K562 (cell line): Measurements from ENCODE around the gene GABARAP. TPM values are rescaled to one million over a fixed set of nuclear protein-coding genes. Genes with fewer than 3 reads are reported as not detected.
A peak's percentile ranks its signal among the peaks of the same experiment; 100 is the strongest.

Experiments used
- E2F8 ChIP-seq: fragments of 450-650 bp; IDR thresholded peaks from 2 replicates; pipeline ENCODE4 v1.7.1; 2018; ENCODE audit warnings: mild to moderate bottlenecking, low read depth; ENCODE audit not compliant: partially characterized antibody
- ELF4 ChIP-seq: fragments of 450-650 bp; formaldehyde crosslinking; IDR thresholded peaks from 2 replicates; pipeline ENCODE4 v1.4.0; 2022; ENCODE audit warnings: missing genetic modification characterization
- ILF3 ChIP-seq: fragments of 450-650 bp; IDR thresholded peaks from 2 replicates; pipeline ENCODE4 v1.6.1; 2018; ENCODE audit warnings: antibody characterized with exemption, mild to moderate bottlenecking, moderate library complexity, borderline replicate concordance
- IRF9 ChIP-seq: fragments of 450-650 bp; IDR thresholded peaks from 2 replicates; pipeline ENCODE4 v1.6.1; 2016; ENCODE audit warnings: missing biosample characterization, missing genetic modification characterization
- PCBP1 ChIP-seq: fragments of 200-400 bp; formaldehyde crosslinking; IDR thresholded peaks from 2 replicates; pipeline ENCODE4 v1.6.1; 2018; ENCODE audit warnings: mild to moderate bottlenecking, low read depth, low read length; ENCODE audit not compliant: poor library complexity, severe bottlenecking
- ZNF318 ChIP-seq, 2 experiments: fragments of 450-650 bp; IDR thresholded peaks; 2 replicates each; pipeline ENCODE4 v1.6.1; 2016; ENCODE audit warnings: mild to moderate bottlenecking in 2 of 2, borderline replicate concordance in 1 of 2, low read depth in 1 of 2, moderate library complexity in 1 of 2
- ZNF764 ChIP-seq: fragments of 250-450 bp; sonication (Bioruptor Pico); IDR thresholded peaks from 2 replicates; pipeline ENCODE4 v1.4.0; 2020; ENCODE audit warnings: low read depth, mild to moderate bottlenecking, moderate library complexity
- polyA plus RNA-seq, 8 experiments: library from polyadenylated mRNA; depleted of rRNA in 4 of 8; stranded (reverse) in 5 of 8; unstranded in 3 of 8; fragments of >200 nt; fragmentation: Nextera tagmentation in 2 of 8; fragmentation: Illumina TruSeq in 1 of 8; extraction: Ambion mirVana in 2 of 8; extraction: Trizol in 1 of 8; gene quantifications; 2 replicates each; pipeline versions ENCODE4 v1.2.1 to v1.2.3, GENCODE V29; 2011 to 2014; ENCODE audit warnings: inconsistent platforms in 1 of 8, missing spikeins in 1 of 8
- total RNA-seq, 7 experiments: library from RNA; depleted of rRNA in 6 of 7; stranded (reverse); fragments of >200 nt in 6 of 7; fragmentation: Illumina TruSeq in 2 of 7; extraction: Trizol in 2 of 7; gene quantifications; 2 replicates each; pipeline versions ENCODE4 v1.2.1 to v1.2.3, GENCODE V29; 2011 to 2021; ENCODE audit warnings: low replicate concordance in 1 of 7
- TF ChIP-seq, protein P1 (sequence below): fragments of 250-450 bp; sonication (Bioruptor Pico); IDR thresholded peaks from 2 replicates; pipeline ENCODE4 v1.4.0; 2020; ENCODE audit warnings: mild to moderate bottlenecking
- TF ChIP-seq, protein P2 (sequence below): fragments of 450-650 bp; formaldehyde crosslinking; IDR thresholded peaks from 2 replicates; pipeline ENCODE4 v1.4.0; 2020; ENCODE audit warnings: mild to moderate bottlenecking, mixed read lengths

GABARAP gene
- total and polyA plus RNA-seq, 9 of the 15 experiments (the other 6 are each of a cell fraction or from before 2014, with no cell fraction given): 47.5 to 373 (median 152) TPM

DNA sequence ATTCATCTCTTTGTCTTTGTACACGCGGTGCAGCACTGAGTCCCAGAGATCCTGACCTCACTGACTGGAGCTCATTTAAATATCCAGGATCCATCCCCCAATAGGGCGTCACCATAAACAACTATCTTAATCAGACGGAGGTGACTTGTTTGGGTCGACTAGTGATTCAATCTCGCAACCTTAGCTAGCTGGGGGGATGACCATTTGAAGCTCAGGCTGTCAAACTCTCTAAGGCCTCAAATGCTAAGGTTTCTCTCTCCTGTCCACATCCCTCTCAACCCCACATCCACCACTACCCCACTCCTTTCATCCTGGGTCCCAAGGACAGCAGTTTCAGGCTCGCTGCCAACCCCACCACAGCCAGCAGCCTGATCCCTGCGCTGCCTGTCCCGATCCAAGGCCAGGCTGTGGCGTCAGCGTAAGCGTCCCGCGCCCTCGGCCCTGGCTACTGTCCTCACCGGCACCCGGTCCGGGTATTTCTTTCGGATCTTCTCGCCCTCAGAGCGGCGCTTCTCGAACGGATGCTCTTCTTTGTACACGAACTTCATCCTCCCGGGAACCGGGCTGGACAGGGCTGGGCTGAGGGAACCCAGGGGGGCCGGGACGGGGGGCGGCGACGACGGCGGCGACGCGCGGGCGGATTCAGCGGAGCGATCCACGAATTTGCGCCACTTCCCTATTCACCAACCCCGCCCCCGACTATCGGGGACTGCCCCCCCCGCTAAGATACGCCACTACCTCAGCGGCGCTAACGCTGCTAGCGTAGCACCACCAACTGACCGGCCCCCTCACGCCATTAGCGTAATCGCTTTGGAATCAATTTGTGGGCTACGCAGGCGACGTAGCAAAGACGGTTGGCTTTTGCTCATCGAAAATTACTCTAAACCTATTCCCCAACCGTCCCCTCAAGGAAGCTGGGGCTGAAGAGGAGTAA, at the start of gene GABARAP (continued):
- no peak for TF ChIP-seq ILF3
- TF ChIP-seq ZNF764 (CRISPR knock-in tag): no peak
- TF ChIP-seq IRF9 (tag): no peak
- TF ChIP-seq, protein P1, sequence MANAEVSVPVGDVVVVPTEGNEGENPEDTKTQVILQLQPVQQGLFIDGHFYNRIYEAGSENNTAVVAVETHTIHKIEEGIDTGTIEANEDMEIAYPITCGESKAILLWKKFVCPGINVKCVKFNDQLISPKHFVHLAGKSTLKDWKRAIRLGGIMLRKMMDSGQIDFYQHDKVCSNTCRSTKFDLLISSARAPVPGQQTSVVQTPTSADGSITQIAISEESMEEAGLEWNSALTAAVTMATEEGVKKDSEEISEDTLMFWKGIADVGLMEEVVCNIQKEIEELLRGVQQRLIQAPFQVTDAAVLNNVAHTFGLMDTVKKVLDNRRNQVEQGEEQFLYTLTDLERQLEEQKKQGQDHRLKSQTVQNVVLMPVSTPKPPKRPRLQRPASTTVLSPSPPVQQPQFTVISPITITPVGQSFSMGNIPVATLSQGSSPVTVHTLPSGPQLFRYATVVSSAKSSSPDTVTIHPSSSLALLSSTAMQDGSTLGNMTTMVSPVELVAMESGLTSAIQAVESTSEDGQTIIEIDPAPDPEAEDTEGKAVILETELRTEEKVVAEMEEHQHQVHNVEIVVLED (CRISPR knock-in tag): peak; percentile 42; the same call in 1 of the 2 replicates
- TF ChIP-seq E2F8: no peak
- TF ChIP-seq, protein P2, sequence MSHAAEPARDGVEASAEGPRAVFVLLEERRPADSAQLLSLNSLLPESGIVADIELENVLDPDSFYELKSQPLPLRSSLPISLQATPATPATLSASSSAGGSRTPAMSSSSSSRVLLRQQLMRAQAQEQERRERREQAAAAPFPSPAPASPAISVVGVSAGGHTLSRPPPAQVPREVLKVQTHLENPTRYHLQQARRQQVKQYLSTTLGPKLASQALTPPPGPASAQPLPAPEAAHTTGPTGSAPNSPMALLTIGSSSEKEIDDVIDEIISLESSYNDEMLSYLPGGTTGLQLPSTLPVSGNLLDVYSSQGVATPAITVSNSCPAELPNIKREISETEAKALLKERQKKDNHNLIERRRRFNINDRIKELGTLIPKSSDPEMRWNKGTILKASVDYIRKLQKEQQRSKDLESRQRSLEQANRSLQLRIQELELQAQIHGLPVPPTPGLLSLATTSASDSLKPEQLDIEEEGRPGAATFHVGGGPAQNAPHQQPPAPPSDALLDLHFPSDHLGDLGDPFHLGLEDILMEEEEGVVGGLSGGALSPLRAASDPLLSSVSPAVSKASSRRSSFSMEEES (CRISPR knock-in tag): no peak
- TF ChIP-seq ZNF318 (IDR thresholded peaks at IDR 0.05; ENCODE audit: borderline replicate concordance in 1 of 2, low read depth in 1 of 2): no peak
- TF ChIP-seq PCBP1: peak; percentile 66
- TF ChIP-seq ELF4 (CRISPR knock-in tag): no peak
